ENCODE results near the gene DMD. TPM values are rescaled to one million over a fixed set of nuclear protein-coding genes. Genes with fewer than 3 reads are reported as not detected.

Gene DMD
- total and polyA plus RNA-seq, 9 donors, result 14.0 to 70.5 (median 37.6) TPM

- no peak overlapping the region for H3K4me3 ChIP-seq
- intact Hi-C loops (cut with DNase I), result no loop called here
- no peak for TF ChIP-seq EP300 (IDR thresholded peaks at IDR 0.05)
- no peak for TF ChIP-seq CTCF (IDR thresholded peaks at IDR 0.05)
- TF ChIP-seq POLR2A (IDR thresholded peaks at IDR 0.05), result no peak
- 53 to 67% (median 65%) methylated on average over 4 of the region's 4 CpGs for WGBS, 3 donors
- H3K4me1 ChIP-seq (ENCODE audit: insufficient read depth), result no peaks in the 10 kb centered on the region
- H3K27ac ChIP-seq, result no peak overlapping the region
- no peaks in the 10 kb centered on the region for H3K36me3 ChIP-seq
- H3K9me3 ChIP-seq, result no peaks in the 10 kb centered on the region
- no peak for DNase-seq
- H3K27me3 ChIP-seq, result no peaks in the 10 kb centered on the region
These were observed 1631.1 kb downstream of the DMD start for GRCh38 chrX:31580227-31580626.

- H3K9me3 ChIP-seq, result no peaks in the 10 kb centered on the region
- intact Hi-C loops (cut with DNase I), result no loop called here
- H3K4me3 ChIP-seq, result no peak overlapping the region
- WGBS, 3 donors, result 11 to 15% (median 15%) methylated on average over 1 of the region's 1 CpG
- no peak for DNase-seq
- no peaks in the 10 kb centered on the region for H3K27me3 ChIP-seq
- no peaks in the 10 kb centered on the region for H3K4me1 ChIP-seq (ENCODE audit: insufficient read depth)
- TF ChIP-seq POLR2A (IDR thresholded peaks at IDR 0.05) (no peak), EP300 (IDR thresholded peaks at IDR 0.05) (no peak), CTCF (IDR thresholded peaks at IDR 0.05) (no peak)
- H3K36me3 ChIP-seq, result no peaks in the 10 kb centered on the region
- H3K27ac ChIP-seq, result no peak overlapping the region
These were observed 1639.0 kb downstream of the DMD start for GRCh38 chrX:31572360-31572759.

- Histone ChIP-seq H3K36me3 (no peaks in the 10 kb centered on the region), H3K4me3 (no peak overlapping the region), H3K27me3 (no peaks in the 10 kb centered on the region), H3K9me3 (no peaks in the 10 kb centered on the region), H3K4me1 (ENCODE audit: insufficient read depth) (no peaks in the 10 kb centered on the region), H3K27ac (no peak overlapping the region)
- WGBS, 3 donors, result 68 to 70% (median 68%) methylated on average over 2 of the region's 2 CpGs
- TF ChIP-seq CTCF (IDR thresholded peaks at IDR 0.05) (no peak), POLR2A (IDR thresholded peaks at IDR 0.05) (no peak), EP300 (IDR thresholded peaks at IDR 0.05) (no peak)
- intact Hi-C loops (cut with DNase I), result no loop called here
- no peak for DNase-seq
These were observed 1640.7 kb downstream of the DMD start for GRCh38 chrX:31570658-31571057.

GRCh38 chrX:31563792-31564191 lies 1647.6 kb downstream of the DMD start:
- no peak for DNase-seq
- Histone ChIP-seq H3K27me3 (no peaks in the 10 kb centered on the region), H3K4me3 (no peak overlapping the region), H3K4me1 (ENCODE audit: insufficient read depth) (no peaks in the 10 kb centered on the region), H3K36me3 (no peaks in the 10 kb centered on the region), H3K9me3 (no peaks in the 10 kb centered on the region), H3K27ac (no peak overlapping the region)
- TF ChIP-seq EP300 (IDR thresholded peaks at IDR 0.05) (no peak), POLR2A (IDR thresholded peaks at IDR 0.05) (no peak), CTCF (IDR thresholded peaks at IDR 0.05) (no peak)
- intact Hi-C loops (cut with DNase I), result no loop called here
- WGBS, 3 donors, result 70% methylated on average over 3 of the region's 3 CpGs

GRCh38 chrX:31555506-31555905 lies 1655.8 kb downstream of the DMD start:
- H3K36me3 ChIP-seq, result no peaks in the 10 kb centered on the region
- H3K27ac ChIP-seq, result no peak overlapping the region
- no peaks in the 10 kb centered on the region for H3K9me3 ChIP-seq
- DNase-seq, result no peak
- no peak overlapping the region for H3K4me3 ChIP-seq
- 79 to 86% (median 85%) methylated on average over 3 of the region's 3 CpGs for WGBS, 3 donors
- intact Hi-C loops (cut with DNase I), result no loop called here
- H3K27me3 ChIP-seq, result no peaks in the 10 kb centered on the region
- TF ChIP-seq EP300 (IDR thresholded peaks at IDR 0.05) (no peak), POLR2A (IDR thresholded peaks at IDR 0.05) (no peak), CTCF (IDR thresholded peaks at IDR 0.05) (no peak)
- H3K4me1 ChIP-seq (ENCODE audit: insufficient read depth), result no peaks in the 10 kb centered on the region

All from ovary (tissue), 9 donors.